ENCODE results near the gene SCGB1D2. TPM values are rescaled to one million over a fixed set of nuclear protein-coding genes. Genes with fewer than 3 reads are reported as not detected.
"Not testable (repeated sequence)": the region's sequence is repeated elsewhere in the genome, so short reads cannot be mapped to it uniquely, and the experiment has no call there.

SCGB1D2 gene, protein sequence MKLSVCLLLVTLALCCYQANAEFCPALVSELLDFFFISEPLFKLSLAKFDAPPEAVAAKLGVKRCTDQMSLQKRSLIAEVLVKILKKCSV
- total RNA-seq = not detected in 2 replicates
- long read RNA-seq = 0 reads

DNA sequence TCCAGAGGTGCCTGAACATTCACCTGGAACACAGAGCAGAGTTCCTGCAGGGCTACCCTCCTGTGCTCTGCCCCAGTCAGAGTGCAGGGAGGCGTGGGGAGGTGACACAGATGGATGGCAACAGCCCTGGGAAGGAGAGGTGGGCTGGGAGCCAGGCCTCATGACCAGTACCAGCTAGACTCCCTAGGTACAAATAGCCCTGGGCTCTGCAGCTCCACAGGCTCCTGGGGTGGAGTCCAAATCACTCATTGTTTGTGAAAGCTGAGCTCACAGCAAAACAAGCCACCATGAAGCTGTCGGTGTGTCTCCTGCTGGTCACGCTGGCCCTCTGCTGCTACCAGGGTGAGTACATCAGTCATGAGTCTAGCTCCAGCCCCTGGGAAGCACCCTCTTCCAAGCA lies at the start of gene SCGB1D2:
TSS of gene SCGB1D2 (plus strand) at position 219 of the 400 bp plus-strand sequence. CDS start at position 288, 69 bp downstream.
- Mint-ChIP-seq H3K4me3 (ENCODE audit: unreplicated experiment) (no peak within 1 kb of the TSS), H3K27ac (ENCODE audit: unreplicated experiment) (no peak within 1 kb of the TSS), H3K27me3 (ENCODE audit: unreplicated experiment) (peaks cover 13% of the 10 kb centered on the region), H3K9me3 (ENCODE audit: unreplicated experiment) (no peaks in the 10 kb centered on the region), H3K36me3 (ENCODE audit: unreplicated experiment) (no peaks in the 10 kb centered on the region), H3K4me1 (ENCODE audit: unreplicated experiment) (no peaks in the 10 kb centered on the region)
- no peak for TF ChIP-seq CTCF (IDR thresholded peaks at IDR 0.05)
- DNase-seq (ENCODE audit: extremely low spot score, unreplicated experiment) = no peak

DNA sequence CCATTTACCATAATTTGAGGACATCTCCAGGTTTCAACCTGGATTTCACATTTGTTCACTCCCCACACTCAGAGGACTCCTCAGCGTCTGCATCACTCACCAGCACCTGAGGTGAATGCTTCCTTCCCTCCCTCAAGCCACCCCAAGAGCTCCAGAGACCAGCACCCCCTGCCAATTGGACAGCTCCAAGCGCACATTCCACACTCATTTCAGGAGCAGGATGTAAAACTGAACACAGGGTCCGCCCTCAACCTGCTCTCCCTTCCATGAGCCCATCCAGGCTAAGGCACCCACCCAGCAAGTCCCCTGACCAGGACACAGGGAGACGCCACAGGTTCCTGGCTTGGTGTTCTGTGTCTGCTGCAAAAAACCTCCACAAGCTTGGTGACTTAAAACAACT lies 48.1 kb upstream of the SCGB1D2 start:
- Mint-ChIP-seq H3K4me1 (ENCODE audit: unreplicated experiment) (no peaks in the 10 kb centered on the region), H3K4me3 (ENCODE audit: unreplicated experiment) (no peak overlapping the region), H3K27me3 (ENCODE audit: unreplicated experiment) (peaks cover 45% of the 10 kb centered on the region), H3K9me3 (ENCODE audit: unreplicated experiment) (no peaks in the 10 kb centered on the region), H3K36me3 (ENCODE audit: unreplicated experiment) (no peaks in the 10 kb centered on the region), H3K27ac (ENCODE audit: unreplicated experiment) (no peak overlapping the region)
- TF ChIP-seq CTCF (IDR thresholded peaks at IDR 0.05) = no peak
- DNase-seq (ENCODE audit: extremely low spot score, unreplicated experiment) = no peak

GRCh38 chr11:62195010-62195409 lies 47.0 kb upstream of the SCGB1D2 start:
- H3K9me3 Mint-ChIP-seq (ENCODE audit: unreplicated experiment); DNase-seq (ENCODE audit: extremely low spot score, unreplicated experiment); H3K27ac Mint-ChIP-seq (ENCODE audit: unreplicated experiment); H3K4me1 Mint-ChIP-seq (ENCODE audit: unreplicated experiment); H3K4me3 Mint-ChIP-seq (ENCODE audit: unreplicated experiment); H3K36me3 Mint-ChIP-seq (ENCODE audit: unreplicated experiment): not testable (repeated sequence)
- H3K27me3 Mint-ChIP-seq (ENCODE audit: unreplicated experiment) = peaks cover 43% of the 10 kb centered on the region

GRCh38 chr11:62195945-62196344 lies 46.1 kb upstream of the SCGB1D2 start:
- TF ChIP-seq CTCF (IDR thresholded peaks at IDR 0.05) = no peak

GRCh38 chr11:62197400-62197799 lies 44.6 kb upstream of the SCGB1D2 start:
- H3K27me3 Mint-ChIP-seq (ENCODE audit: unreplicated experiment) = peaks cover 46% of the 10 kb centered on the region
- not testable (repeated sequence) for DNase-seq (ENCODE audit: extremely low spot score, unreplicated experiment); H3K4me1 Mint-ChIP-seq (ENCODE audit: unreplicated experiment); H3K27ac Mint-ChIP-seq (ENCODE audit: unreplicated experiment); H3K9me3 Mint-ChIP-seq (ENCODE audit: unreplicated experiment); H3K4me3 Mint-ChIP-seq (ENCODE audit: unreplicated experiment); H3K36me3 Mint-ChIP-seq (ENCODE audit: unreplicated experiment)

More at GRCh38 chr11:62195945-62196344, 46.1 kb upstream of the SCGB1D2 start:
- no peak for DNase-seq (ENCODE audit: extremely low spot score, unreplicated experiment)
- H3K4me3 Mint-ChIP-seq (ENCODE audit: unreplicated experiment) = no peak overlapping the region
- no peaks in the 10 kb centered on the region for H3K4me1 Mint-ChIP-seq (ENCODE audit: unreplicated experiment)
- H3K27ac Mint-ChIP-seq (ENCODE audit: unreplicated experiment) = no peak overlapping the region
- H3K36me3 Mint-ChIP-seq (ENCODE audit: unreplicated experiment) = no peaks in the 10 kb centered on the region
- no peaks in the 10 kb centered on the region for H3K9me3 Mint-ChIP-seq (ENCODE audit: unreplicated experiment)
- peaks cover 42% of the 10 kb centered on the region for H3K27me3 Mint-ChIP-seq (ENCODE audit: unreplicated experiment)

- Mint-ChIP-seq H3K27ac (ENCODE audit: unreplicated experiment) (no peak overlapping the region), H3K27me3 (ENCODE audit: unreplicated experiment) (peaks cover 41% of the 10 kb centered on the region), H3K9me3 (ENCODE audit: unreplicated experiment) (no peaks in the 10 kb centered on the region), H3K36me3 (ENCODE audit: unreplicated experiment) (no peaks in the 10 kb centered on the region), H3K4me1 (ENCODE audit: unreplicated experiment) (no peaks in the 10 kb centered on the region), H3K4me3 (ENCODE audit: unreplicated experiment) (no peak overlapping the region)
- no peak for DNase-seq (ENCODE audit: extremely low spot score, unreplicated experiment)
- no peak for TF ChIP-seq CTCF (IDR thresholded peaks at IDR 0.05)
Measured at GRCh38 chr11:62201376-62201775, 40.7 kb upstream of the SCGB1D2 start.

All from osteocyte (in vitro differentiated cells).